NCI-H2196 (cell line): ENCODE measurements around the gene SH3RF3.

ENCODE experiments used
- DNase-seq: peaks from one replicate; lab custom pipeline; 2025; ENCODE audit not compliant: unreplicated experiment; lab: John Stamatoyannopoulos, UW

SH3RF3 gene

GRCh38 chr2:109428281-109428680 is 299.3 kb downstream of the SH3RF3 start:
- no peak for DNase-seq

DNA sequence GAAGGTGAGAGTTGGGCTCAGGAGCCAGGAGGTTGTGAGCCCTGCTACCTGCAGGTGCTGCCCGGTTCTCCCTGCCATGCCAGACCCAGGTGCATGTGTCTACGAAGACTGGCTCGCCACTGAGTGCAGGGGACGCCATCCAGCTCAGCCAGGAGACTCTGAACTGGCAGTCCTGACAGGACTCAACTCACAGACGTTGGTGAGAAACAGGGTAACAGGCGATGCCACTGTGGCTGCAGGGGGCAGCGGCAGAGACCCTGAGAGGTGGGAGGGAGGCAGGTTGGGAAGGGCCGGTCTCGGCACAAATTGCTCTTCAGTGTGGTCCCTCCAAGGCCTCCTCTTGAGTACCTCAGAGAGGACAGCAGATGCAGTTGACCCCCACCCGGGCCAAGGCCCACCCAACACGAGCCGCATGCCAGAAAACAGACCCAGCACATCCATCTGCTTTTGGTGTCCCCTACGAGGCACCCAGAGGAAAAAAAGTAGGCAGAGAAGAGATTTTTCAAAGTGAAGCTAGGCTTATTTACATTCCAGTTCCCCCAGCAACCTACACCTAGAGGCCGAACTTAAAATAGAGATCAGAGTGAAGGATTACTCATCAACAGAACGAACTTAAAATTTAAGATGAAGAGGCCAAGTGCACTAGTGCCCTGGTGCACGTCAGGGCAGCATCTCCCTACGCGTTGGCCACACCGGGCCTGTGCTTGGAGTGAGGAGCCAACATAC is 300.0 kb downstream of the SH3RF3 start:
- no peak for DNase-seq

- no peak for DNase-seq
Observed at GRCh38 chr2:109429567-109430328, 300.7 kb downstream of the SH3RF3 start.

DNA sequence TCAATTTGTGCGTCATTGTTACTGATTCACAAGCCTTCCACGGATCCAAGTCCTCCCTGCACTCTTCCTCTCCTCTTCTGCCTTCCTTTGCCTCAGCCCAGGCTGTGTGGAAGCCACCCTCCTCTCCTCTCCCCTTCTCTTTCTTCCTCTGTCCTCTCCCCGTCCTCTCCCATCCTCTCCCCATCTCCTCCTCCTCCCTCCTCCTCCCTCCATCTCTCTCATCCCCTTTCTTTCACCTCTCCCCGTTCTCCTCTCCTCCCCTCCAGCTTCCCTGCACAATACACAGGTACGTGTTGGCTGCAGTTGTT is 301.3 kb downstream of the SH3RF3 start:
- no peak for DNase-seq

GRCh38 chr2:109432421-109432820 is 303.4 kb downstream of the SH3RF3 start:
- DNase-seq, result no peak

- no peak for DNase-seq
Observed at GRCh38 chr2:109433486-109433885, 304.5 kb downstream of the SH3RF3 start.

GRCh38 chr2:109433926-109434325 is 304.9 kb downstream of the SH3RF3 start:
- no peak for DNase-seq

DNA sequence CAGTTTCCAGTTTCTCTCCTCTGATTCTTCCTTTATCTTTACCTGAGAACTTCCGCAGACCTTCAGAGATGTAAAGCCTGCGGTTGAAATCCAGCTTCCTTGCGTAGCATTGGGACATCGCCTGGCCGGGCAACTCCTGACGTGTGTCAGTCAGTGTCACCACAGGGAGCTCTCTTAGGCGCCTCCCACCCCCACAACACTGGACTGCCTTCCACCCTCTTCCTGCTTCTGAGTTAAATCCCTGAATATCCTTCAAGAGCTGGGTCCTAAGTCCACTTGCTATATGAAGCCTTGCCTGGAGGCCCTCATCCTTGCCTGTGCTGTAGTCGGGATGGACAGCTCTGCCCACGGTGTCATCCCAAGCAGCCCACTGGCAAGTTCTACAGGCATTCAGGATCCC is 305.3 kb downstream of the SH3RF3 start:
- no peak for DNase-seq

DNA sequence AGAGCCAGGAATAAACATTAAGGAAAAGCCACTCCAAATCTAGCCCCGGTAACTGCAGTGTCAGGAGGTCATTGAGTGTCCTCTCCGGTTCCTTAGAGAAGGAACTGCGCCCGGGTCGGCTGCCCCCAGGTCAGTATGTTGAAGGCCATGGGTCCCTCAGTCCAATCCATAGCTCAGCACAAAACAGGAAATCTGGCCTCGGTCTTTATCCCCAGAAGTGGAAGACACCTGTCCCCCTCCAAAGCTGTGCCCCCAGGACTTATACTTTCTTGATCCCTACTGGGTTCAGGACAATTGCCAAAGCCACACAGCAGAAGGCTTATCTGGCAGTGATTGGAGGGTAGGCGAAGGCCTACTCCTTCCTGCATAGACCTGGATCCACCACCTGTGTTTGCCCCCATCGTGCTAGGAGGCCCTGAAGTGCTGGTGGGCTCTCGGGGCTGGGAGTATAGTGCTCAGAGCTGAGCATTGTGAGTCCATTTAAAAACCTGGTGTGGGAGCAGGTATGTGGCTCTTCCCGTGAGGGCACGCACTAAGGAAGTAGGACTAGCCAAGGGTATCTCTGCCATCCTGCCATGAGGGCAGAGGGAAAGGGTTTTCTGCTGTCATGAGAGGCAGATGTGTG is 306.2 kb downstream of the SH3RF3 start:
- no peak for DNase-seq

- no peak for DNase-seq
Observed at GRCh38 chr2:109435901-109436598, 307.0 kb downstream of the SH3RF3 start.

DNA sequence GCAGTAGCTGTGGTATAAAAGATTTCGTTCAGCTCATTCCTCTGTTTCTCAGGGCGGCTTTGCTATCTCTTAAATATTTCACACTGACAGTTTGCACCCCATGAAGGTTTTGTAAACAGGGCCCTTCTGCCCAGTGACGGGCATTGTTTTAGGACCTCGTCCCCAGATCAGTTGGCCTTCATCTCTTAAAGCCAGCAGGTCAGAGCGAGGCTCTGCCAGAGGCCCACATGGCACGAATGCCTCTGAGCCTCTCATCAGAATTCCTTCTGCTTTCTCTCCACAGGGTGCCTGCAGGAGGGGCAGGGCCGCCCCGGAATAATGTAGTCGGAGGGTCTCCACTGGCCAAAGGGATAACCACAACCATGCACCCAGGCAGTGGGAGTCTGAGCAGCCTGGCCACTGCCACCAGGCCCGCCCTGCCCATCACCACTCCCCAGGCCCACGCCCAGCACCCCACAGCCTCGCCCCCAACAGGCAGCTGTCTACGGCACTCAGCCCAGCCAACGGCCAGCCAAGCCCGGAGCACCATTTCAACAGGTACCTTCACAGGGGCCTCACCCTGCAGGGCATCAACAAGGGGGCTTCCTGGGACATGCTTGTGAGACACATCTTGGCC is 307.7 kb downstream of the SH3RF3 start:
- DNase-seq, result peak; percentile 40

DNA sequence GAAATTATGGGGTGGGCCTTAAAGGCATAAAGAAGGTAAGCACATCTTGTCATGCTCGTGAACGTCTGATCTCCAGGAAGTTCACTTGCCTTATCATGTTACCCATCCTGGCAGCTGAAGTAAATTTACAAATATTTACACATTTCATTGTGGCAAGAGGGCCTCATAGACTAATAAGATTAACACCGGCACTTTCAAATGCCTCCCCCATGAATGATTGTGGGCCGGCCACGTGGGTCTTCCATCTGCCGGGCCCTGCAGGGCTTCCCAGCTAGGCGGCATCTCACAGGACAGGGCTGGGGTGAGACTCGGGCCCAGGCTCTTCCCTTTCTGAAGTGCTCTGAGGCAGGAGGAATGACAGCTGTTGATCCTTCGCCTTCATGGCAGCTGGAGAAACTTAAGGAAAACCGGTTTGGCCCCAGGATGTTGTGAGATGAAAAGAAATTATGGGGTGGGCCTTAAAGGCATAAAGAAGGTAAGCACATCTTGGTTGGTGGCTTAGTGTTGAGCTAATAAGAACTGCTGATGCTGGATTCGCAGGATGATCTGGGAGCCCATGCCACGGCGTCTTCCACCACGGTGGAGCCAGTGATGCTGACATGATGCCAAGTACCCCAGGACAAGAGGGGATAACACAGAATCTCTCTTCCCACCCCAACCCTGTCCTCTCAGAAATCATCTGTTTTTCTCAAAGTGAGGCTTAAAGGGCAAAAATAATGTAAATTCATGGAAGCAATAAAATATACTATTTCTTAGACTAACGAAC is 308.5 kb downstream of the SH3RF3 start:
- peak; percentile 83 for DNase-seq

GRCh38 chr2:109438146-109438545 is 309.1 kb downstream of the SH3RF3 start:
- DNase-seq, result no peak

DNA sequence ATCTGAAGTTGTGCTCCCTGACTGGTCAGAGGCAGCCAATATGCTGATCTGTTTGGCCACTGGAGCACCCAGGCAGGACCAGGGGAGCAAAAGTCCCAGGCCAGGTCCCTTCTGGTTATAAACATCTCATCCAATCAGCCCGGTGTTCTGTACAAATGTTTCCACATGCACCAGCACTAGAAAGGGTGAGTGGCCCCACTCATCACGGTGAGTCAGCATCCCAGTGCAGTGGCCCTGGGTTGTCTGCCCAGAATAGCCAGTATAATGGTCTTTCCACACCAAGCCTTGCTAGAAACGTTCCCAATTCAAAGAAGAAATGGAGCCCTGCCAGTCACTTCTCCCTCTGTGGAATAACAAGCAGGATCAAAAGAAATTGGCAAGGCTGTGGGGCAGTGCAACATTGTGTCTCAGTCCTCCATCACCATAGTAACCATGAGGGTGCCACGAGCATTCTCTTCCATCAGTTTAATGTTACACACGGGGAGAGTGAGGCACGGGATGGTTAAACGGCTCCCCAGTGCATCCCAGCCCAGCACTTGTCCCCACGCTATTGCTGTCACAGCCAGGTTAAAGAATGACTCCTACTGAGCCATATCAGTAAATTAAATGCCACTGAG is 309.9 kb downstream of the SH3RF3 start:
- DNase-seq, result peak; percentile 37

DNA sequence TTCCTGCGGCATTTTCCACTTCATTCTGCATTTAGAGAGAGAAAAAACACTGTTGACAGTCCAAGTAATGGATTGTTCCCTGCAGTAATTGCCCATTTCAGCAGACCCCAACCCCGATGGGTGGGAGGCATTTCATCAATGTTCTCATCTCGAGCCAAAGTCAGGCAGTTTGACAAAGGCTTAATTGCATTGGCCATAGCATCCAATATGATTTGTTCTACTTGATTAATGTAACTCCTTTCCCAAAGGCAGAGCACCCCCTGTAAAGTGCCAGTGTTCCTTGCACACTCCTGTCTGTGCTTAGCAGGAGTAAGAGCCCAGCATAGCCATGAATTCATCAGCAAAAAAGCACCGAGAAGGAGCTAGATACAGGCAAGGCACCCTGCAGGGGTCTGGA is 310.4 kb downstream of the SH3RF3 start:
- DNase-seq, result no peak

- DNase-seq, result no peak
Observed at GRCh38 chr2:109439986-109440385, 311.0 kb downstream of the SH3RF3 start.

DNA sequence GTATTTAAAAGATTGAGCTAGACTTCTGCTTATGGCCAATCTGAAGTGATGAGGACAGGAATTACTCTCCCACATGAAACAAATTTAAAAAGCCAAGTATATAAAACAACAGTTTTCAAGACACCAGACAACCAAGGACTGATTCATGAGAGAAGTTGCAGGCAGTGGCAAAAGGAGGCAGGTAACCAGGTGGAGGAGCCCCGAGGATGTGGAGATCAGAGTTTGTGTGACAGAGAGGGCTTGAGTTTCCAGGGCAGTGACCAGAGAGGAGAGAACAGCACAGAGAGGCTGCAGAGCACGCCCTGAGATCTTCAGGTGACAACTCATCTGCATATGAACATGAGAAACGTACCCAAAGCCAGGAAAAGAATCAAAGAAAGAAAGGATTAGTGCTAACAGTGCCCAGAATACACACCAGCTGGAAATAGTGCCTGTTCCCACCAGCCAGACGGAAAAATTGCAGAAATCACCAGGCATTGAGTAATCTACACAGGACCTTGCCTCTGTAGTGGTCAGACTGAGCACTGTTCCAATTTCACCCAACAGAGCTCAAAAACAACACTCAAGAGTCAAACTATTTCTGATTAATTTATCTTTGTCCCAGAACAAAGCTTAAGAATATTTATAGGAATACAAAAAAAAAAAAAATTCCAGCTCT is 311.6 kb downstream of the SH3RF3 start:
- no peak for DNase-seq

GRCh38 chr2:109442715-109443319 is 313.8 kb downstream of the SH3RF3 start:
- DNase-seq, result no peak

GRCh38 chr2:109444916-109445315 is 315.9 kb downstream of the SH3RF3 start:
- DNase-seq, result no peak
